Heart right ventricle (tissue), 16 donors: Measurements from ENCODE around the gene CCDC97. TPM values are rescaled to one million over a fixed set of nuclear protein-coding genes. Genes with fewer than 3 reads are reported as not detected.

Experiments
- ATAC-seq, 8 donors: fragments of 200-7000 bp; cut with Tn5 transposase; one replicate each; pipeline ENCODE4 v1.9.1; 2020; ENCODE audit warnings: mild to moderate bottlenecking in 8 of 8, moderate library complexity in 8 of 8, moderate number of reproducible peaks in 1 of 8
- DNase-seq, 2 donors: peaks; one replicate each; pipeline ENCODE4 v3.0.0-alpha.2; 2020
- H3K27ac ChIP-seq, 10 donors: fragments of 200-600 bp; sonication (generic) in 2 of 10; one replicate each; pipeline versions ENCODE4 v1.5.0 to v1.8.0; 2020 to 2022; ENCODE audit warnings: mild to moderate bottlenecking in 3 of 10
- H3K27me3 ChIP-seq, 7 donors: fragments of 200-600 bp; one replicate each; pipeline ENCODE4 v1.8.0; 2021 to 2022; ENCODE audit warnings: mild to moderate bottlenecking in 2 of 7
- H3K36me3 ChIP-seq, 9 donors: fragments of 200-600 bp; sonication (generic) in 1 of 9; one replicate each; pipeline versions ENCODE4 v1.5.0 to v1.8.0; 2020 to 2022; ENCODE audit warnings: mild to moderate bottlenecking in 2 of 9
- H3K4me1 ChIP-seq, 9 donors: fragments of 200-600 bp; sonication (generic) in 1 of 9; one replicate each; pipeline versions ENCODE4 v1.5.0 to v1.8.0; 2020 to 2022; ENCODE audit warnings: mild to moderate bottlenecking in 4 of 9
- H3K4me3 ChIP-seq, 10 donors: fragments of 200-600 bp; sonication (generic) in 2 of 10; one replicate each; pipeline versions ENCODE4 v1.5.0 to v1.8.0; 2020 to 2022; ENCODE audit warnings: mild to moderate bottlenecking in 7 of 10, moderate library complexity in 2 of 10
- H3K9me3 ChIP-seq, 11 donors: fragments of 200-600 bp in 10 of 11; sonication (generic) in 2 of 11; one replicate each; pipeline versions ENCODE4 v1.5.0 to v1.8.0; 2013 to 2022; ENCODE audit warnings: mild to moderate bottlenecking in 2 of 11, control low read depth in 1 of 11, moderate library complexity in 1 of 11
- CTCF ChIP-seq, 9 donors: fragments of 200-600 bp; sonication (generic) in 2 of 9; IDR thresholded peaks; one replicate each; pipeline versions ENCODE4 v1.5.0 to v1.8.0; 2021 to 2022; ENCODE audit warnings: antibody characterized with exemption in 9 of 9, mild to moderate bottlenecking in 5 of 9, moderate library complexity in 1 of 9
- WGBS, 2 donors: extraction: QIAGEN DNeasy Blood & Tissue Kit; methylation state at CpG; one replicate each; pipeline ENCODE4 v1.1.7; 2013; ENCODE audit warnings: inconsistent platforms in 1 of 2; 5-methylcytosine and 5-hydroxymethylcytosine counted together
- intact Hi-C, 10 donors: fragments of 100-400 bp; cut with DNase I; formaldehyde crosslinking; loops; one replicate each; pipeline versions ENCODE4 v1.11.1 to v1.14.2; 2022
- polyA plus RNA-seq, 2 donors: library from polyadenylated mRNA; stranded (reverse); fragments of 200-250 nt; gene quantifications; one replicate each; pipeline ENCODE4 v1.2.3, GENCODE V29; 2013
- total RNA-seq, 10 donors: library from RNA; stranded (reverse); fragmentation: NEBNext Ultra II Directional in 3 of 10; extraction: Animal tissue kit (Norgen Biotek cat#: 25700) in 3 of 10; gene quantifications; one replicate each; pipeline versions ENCODE4 v1.2.1 to v1.2.4, GENCODE V29; 2021 to 2023
- donor health status: Arrhythmogenic right ventricular cardiomyopathy.
- donor health status: ischemic (EF 13 %, LVEDD 7.1; RV severe dilation, severe dysfunction).
- donor health status: healthy with polysubstance abuse.
- donor health status: DM: no; HTN: yes; CAD: no.
- donor health status: DM: no; HTN: no; CAD: no.
- donor health status: ischemic (EF 25% LVEDD 6.9; RV normal size, moderate dysfunction).
- donor health status: ischemic (EF 25% LVEDD 5.7; RV mildly dilated, moderate dysfunction).
- donor health status: healthy.
- donor health status: DM: yes; HTN: yes; CAD: no.
- donor health status: Ischemic cardiomyopathy.
- donor health status: ischemic (EF 35%, LVEDD 5.7; RV mildly dilated, moderate dysfunction).
- donor health status: nonischemic (EF 11% LVEDD 7.7; RV severe dilation, severe dysfunction).
- donor health status: DM: yes; HTN: yes; CAD: no.
- donor health status: PGD.
- donor health status: ischemic (EF 29% LVEDD 5.4; RV normal size, mild dysfunction).
- donor health status: nonischemic (EF 23%, LVEDD 6.1; RV moderate dilation, normal function).

Gene CCDC97
- total and polyA plus RNA-seq, 12 donors: 11.3 to 19.2 (median 16.1) TPM

GRCh38 chr19:41307090-41307875, 2.7 kb upstream of the CCDC97 start:
- TF ChIP-seq CTCF (IDR thresholded peaks at IDR 0.05): no peak
- Histone ChIP-seq H3K4me3 (no peak overlapping the region), H3K36me3 (peaks cover 3 to 65% (median 46%) of the 10 kb centered on the region in 9 donors), H3K27ac (peak overlapping the region in 9 of 10 donors; percentile 74 to 99 (median 95)), H3K27me3 (no peaks in the 10 kb centered on the region), H3K4me1 (peaks cover 11 to 80% (median 51%) of the 10 kb centered on the region in 9 donors), H3K9me3 (no peaks in the 10 kb centered on the region)
- WGBS, 2 donors: 73 to 75% methylated on average over 8 of the region's 8 CpGs
- DNase-seq: no peak
- ATAC-seq: no peak
- intact Hi-C loops: loop anchor here in 5 of 10 donors (5.0 kb wide), 4 partner anchors 40 to 335 kb away; partner anchors contain the start of gene B3GNT8 (in 1 of the 5)

GRCh38 chr19:41307954-41308449, 2.0 kb upstream of the CCDC97 start:
- H3K27me3 ChIP-seq: no peaks in the 10 kb centered on the region
- peak overlapping the region in 9 of 10 donors; percentile 74 to 99 (median 95) for H3K27ac ChIP-seq
- H3K4me1 ChIP-seq: peaks cover 11 to 76% (median 51%) of the 10 kb centered on the region in 9 donors
- H3K36me3 ChIP-seq: peaks cover 3 to 65% (median 50%) of the 10 kb centered on the region in 9 donors
- ATAC-seq (peak in 5 of 8 donors; percentile 0 to 3 (median 1)), DNase-seq (no peak)
- no peak for TF ChIP-seq CTCF (IDR thresholded peaks at IDR 0.05)
- peak overlapping the region in 1 of 10 donors; percentile 84 for H3K4me3 ChIP-seq
- intact Hi-C loops: loop anchor here (1.0 to 5.0 kb wide), 9 partner anchors 41 to 336 kb away; partner anchors contain the start of genes HNRNPUL1 (in 3 of the 10) and B3GNT8 (in 1 of the 10)
- H3K9me3 ChIP-seq: no peaks in the 10 kb centered on the region
- WGBS, 2 donors: 35 to 41% methylated on average over 4 of the region's 4 CpGs

GRCh38 chr19:41308450-41309179, 1.4 kb upstream of the CCDC97 start:
- Histone ChIP-seq H3K4me3 (peak overlapping the region in 7 of 10 donors; percentile 59 to 84 (median 79)), H3K36me3 (peaks cover 1 to 65% (median 52%) of the 10 kb centered on the region in 9 donors), H3K9me3 (no peaks in the 10 kb centered on the region), H3K27ac (peak overlapping the region in 9 of 10 donors; percentile 92 to 99 (median 95)), H3K27me3 (no peaks in the 10 kb centered on the region), H3K4me1 (peaks cover 11 to 75% (median 51%) of the 10 kb centered on the region in 9 donors)
- intact Hi-C loops: loop anchor here (1.0 to 5.0 kb wide), 9 partner anchors 41 to 336 kb away; partner anchors contain the start of genes HNRNPUL1 (in 3 of the 10) and B3GNT8 (in 1 of the 10)
- ATAC-seq (peak; percentile 59 to 83 (median 72)), DNase-seq (peak; percentile 94 to 95)
- TF ChIP-seq CTCF (IDR thresholded peaks at IDR 0.05): peak; percentile 89 to 98 (median 96)
- 19 to 21% methylated on average over 8 of the region's 8 CpGs for WGBS, 2 donors
